ENCODE results near the gene ASF1A.

ASF1A gene

DNA sequence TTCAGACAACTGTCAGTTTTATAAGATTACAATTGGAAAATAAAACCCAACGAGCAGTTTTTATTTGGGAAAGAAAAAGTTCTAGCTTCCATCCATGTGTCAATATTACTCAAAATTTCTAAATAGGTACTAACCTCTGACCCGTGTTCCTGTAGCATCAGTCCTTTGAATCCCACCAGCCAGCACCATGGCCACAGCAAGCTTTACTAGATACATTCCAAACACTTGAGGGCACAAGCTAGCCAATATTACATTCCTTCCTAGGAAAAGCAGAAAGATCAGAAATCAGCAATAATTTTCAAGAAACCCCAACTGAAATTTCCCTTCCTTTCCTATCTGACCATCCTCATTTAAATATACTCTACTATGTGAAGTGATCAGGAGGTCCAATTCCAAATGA lies 19.2 kb downstream of the ASF1A start:
- no CpG with 5 or more reads among the region's 2 CpGs for WGBS (ENCODE audit: insufficient coverage, insufficient read length)
- Histone ChIP-seq H3K4me1 (ENCODE audit: control insufficient read depth, insufficient read depth, low read length) (no peaks in the 10 kb centered on the region), H3K27ac (ENCODE audit: low read length) (no peak overlapping the region), H3K4me3 (ENCODE audit: low read length) (no peak overlapping the region), H3K36me3 (ENCODE audit: control insufficient read depth, insufficient read depth, low read length) (peaks cover 3% of the 10 kb centered on the region; the same call in 1 of the 2 replicates), H3K9me3 (ENCODE audit: control insufficient read depth, insufficient read depth, low read length) (no peaks in the 10 kb centered on the region), H3K27me3 (ENCODE audit: control insufficient read depth, insufficient read depth, low read length) (no peaks in the 10 kb centered on the region)
- no peak for DNase-seq (ENCODE audit: low read depth, low spot score)

DNA sequence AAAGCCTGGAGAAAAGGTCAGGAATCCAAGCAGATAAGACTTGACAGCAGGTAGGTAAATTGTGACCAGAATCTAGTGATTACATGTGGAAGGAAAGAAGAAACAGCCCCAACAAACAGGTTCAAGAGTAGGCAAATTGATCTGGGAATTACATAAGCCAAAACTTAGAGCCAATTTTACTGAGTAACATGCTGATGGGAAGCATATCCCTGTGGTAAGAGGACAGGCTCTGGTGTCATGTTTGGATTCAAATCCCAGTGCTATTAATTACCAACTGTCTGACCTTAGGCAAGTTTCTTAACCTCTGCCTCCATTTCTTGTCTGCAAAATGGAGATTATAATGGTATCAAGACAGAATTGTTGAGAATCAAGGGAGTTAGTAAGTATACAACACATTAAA lies 20.6 kb downstream of the ASF1A start:
- H3K27me3 ChIP-seq (ENCODE audit: control insufficient read depth, insufficient read depth, low read length) = no peaks in the 10 kb centered on the region
- no peaks in the 10 kb centered on the region for H3K9me3 ChIP-seq (ENCODE audit: control insufficient read depth, insufficient read depth, low read length)
- no peak for DNase-seq (ENCODE audit: low read depth, low spot score)
- H3K4me1 ChIP-seq (ENCODE audit: control insufficient read depth, insufficient read depth, low read length) = no peaks in the 10 kb centered on the region
- no peak overlapping the region for H3K4me3 ChIP-seq (ENCODE audit: low read length)
- H3K36me3 ChIP-seq (ENCODE audit: control insufficient read depth, insufficient read depth, low read length) = peaks cover 3% of the 10 kb centered on the region; the same call in 1 of the 2 replicates
- no peak overlapping the region for H3K27ac ChIP-seq (ENCODE audit: low read length)

DNA sequence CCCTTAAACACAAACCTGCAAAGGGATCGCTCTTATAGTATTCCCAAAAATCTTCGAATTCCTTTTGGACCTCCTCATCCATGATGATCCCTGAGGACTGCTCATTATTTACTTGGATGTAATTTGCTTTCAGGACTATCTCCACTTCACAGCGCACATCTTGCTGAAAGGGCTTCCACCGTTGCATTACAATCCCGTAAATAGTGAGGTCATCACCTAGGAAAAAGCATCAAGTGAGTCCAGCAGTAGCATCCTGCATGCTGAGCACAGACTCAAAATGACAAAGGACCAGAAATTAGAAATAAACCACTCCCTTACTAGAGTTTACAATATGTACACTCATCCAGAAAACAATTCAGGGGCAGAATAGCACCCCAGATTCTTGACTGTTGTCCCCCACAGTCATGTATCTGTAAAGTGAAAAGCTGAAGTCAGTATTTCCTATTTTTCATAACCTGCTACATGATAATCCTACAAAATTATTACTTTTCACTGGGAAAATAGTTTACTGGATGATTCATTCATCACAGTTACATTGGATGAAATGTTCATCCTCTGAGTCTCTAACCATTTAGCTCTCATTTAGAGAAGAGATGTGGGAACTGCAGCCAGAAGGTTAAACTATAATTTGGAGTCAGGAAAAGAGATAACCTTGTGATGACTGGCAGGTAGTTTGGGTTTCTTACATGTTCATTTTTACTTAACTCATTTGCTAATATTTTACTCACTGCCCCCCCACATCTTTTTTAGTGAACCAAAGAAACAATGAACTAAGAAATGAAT lies 23.8 kb downstream of the ASF1A start:
- no peak overlapping the region for H3K4me3 ChIP-seq (ENCODE audit: low read length)
- H3K9me3 ChIP-seq (ENCODE audit: control insufficient read depth, insufficient read depth, low read length) = no peaks in the 10 kb centered on the region
- no CpG with 5 or more reads among the region's 5 CpGs for WGBS (ENCODE audit: insufficient coverage, insufficient read length)
- H3K36me3 ChIP-seq (ENCODE audit: control insufficient read depth, insufficient read depth, low read length) = peaks cover 3% of the 10 kb centered on the region; the same call in 1 of the 2 replicates
- DNase-seq (ENCODE audit: low read depth, low spot score) = no peak
- no peaks in the 10 kb centered on the region for H3K4me1 ChIP-seq (ENCODE audit: control insufficient read depth, insufficient read depth, low read length)
- no peak overlapping the region for H3K27ac ChIP-seq (ENCODE audit: low read length)
- no peaks in the 10 kb centered on the region for H3K27me3 ChIP-seq (ENCODE audit: control insufficient read depth, insufficient read depth, low read length)

DNA sequence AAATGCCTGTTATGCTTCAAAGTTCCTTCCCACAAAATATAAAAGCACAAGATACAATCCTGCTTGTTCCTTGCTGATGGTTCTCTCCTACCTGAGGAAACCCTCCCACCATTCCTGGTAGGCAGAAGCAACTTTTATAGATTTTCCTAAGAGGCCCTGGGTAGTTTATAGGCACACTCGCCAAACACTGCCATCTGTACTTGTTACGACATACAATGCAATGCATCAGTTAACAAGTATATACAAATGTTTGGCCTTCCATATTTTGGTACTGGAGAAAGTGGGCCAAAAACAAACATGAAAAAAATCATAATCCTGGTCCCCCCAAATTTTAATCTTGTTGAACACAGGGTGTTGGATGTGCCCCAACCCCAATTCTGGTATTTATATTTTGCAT lies 24.4 kb downstream of the ASF1A start:
- Histone ChIP-seq H3K36me3 (ENCODE audit: control insufficient read depth, insufficient read depth, low read length) (peaks cover 3% of the 10 kb centered on the region; the same call in 1 of the 2 replicates), H3K9me3 (ENCODE audit: control insufficient read depth, insufficient read depth, low read length) (no peaks in the 10 kb centered on the region), H3K27ac (ENCODE audit: low read length) (no peak overlapping the region), H3K4me3 (ENCODE audit: low read length) (no peak overlapping the region), H3K27me3 (ENCODE audit: control insufficient read depth, insufficient read depth, low read length) (no peaks in the 10 kb centered on the region), H3K4me1 (ENCODE audit: control insufficient read depth, insufficient read depth, low read length) (no peaks in the 10 kb centered on the region)
- no peak for DNase-seq (ENCODE audit: low read depth, low spot score)
- no CpG with 5 or more reads among the region's 2 CpGs for WGBS (ENCODE audit: insufficient coverage, insufficient read length)

DNA sequence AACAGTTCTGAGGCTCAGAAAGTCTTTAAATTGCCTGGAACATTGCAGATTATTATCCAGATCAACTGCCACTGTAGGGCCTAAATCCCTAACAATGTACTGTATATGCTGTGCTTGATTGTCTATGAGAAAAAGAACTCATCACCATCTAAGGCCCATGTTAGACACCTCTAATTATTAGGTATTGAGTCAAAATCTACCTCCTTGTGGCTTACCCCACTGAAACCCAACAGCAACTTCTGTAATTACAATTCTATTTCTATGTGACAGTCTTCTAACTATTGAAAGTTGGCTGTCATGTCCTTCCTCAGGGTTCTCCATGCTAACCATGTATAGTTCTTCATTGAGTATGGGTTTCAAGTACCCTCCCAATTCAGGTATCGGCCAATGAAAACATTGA lies 27.1 kb downstream of the ASF1A start:
- Histone ChIP-seq H3K9me3 (ENCODE audit: control insufficient read depth, insufficient read depth, low read length) (no peaks in the 10 kb centered on the region), H3K27ac (ENCODE audit: low read length) (no peak overlapping the region), H3K4me3 (ENCODE audit: low read length) (no peak overlapping the region), H3K4me1 (ENCODE audit: control insufficient read depth, insufficient read depth, low read length) (no peaks in the 10 kb centered on the region), H3K36me3 (ENCODE audit: control insufficient read depth, insufficient read depth, low read length) (peaks cover 5% of the 10 kb centered on the region; the same call in 1 of the 2 replicates), H3K27me3 (ENCODE audit: control insufficient read depth, insufficient read depth, low read length) (no peaks in the 10 kb centered on the region)
- DNase-seq (ENCODE audit: low read depth, low spot score) = no peak
- WGBS (ENCODE audit: insufficient coverage, insufficient read length) = no CpG with 5 or more reads among the region's 1 CpG

GRCh38 chr6:118923035-118923434 lies 29.1 kb downstream of the ASF1A start:
- no peaks in the 10 kb centered on the region for H3K4me1 ChIP-seq (ENCODE audit: control insufficient read depth, insufficient read depth, low read length)
- H3K27me3 ChIP-seq (ENCODE audit: control insufficient read depth, insufficient read depth, low read length) = no peaks in the 10 kb centered on the region
- no CpG with 5 or more reads among the region's 3 CpGs for WGBS (ENCODE audit: insufficient coverage, insufficient read length)
- no peak overlapping the region for H3K4me3 ChIP-seq (ENCODE audit: low read length)
- H3K36me3 ChIP-seq (ENCODE audit: control insufficient read depth, insufficient read depth, low read length) = peaks cover 5% of the 10 kb centered on the region; the same call in 1 of the 2 replicates
- H3K9me3 ChIP-seq (ENCODE audit: control insufficient read depth, insufficient read depth, low read length) = no peaks in the 10 kb centered on the region
- H3K27ac ChIP-seq (ENCODE audit: low read length) = no peak overlapping the region
- no peak for DNase-seq (ENCODE audit: low read depth, low spot score)

GRCh38 chr6:118930680-118931079 lies 36.7 kb downstream of the ASF1A start:
- Histone ChIP-seq H3K27me3 (ENCODE audit: control insufficient read depth, insufficient read depth, low read length) (no peaks in the 10 kb centered on the region), H3K27ac (ENCODE audit: low read length) (no peak overlapping the region), H3K4me3 (ENCODE audit: low read length) (no peak overlapping the region), H3K4me1 (ENCODE audit: control insufficient read depth, insufficient read depth, low read length) (no peaks in the 10 kb centered on the region), H3K9me3 (ENCODE audit: control insufficient read depth, insufficient read depth, low read length) (no peaks in the 10 kb centered on the region), H3K36me3 (ENCODE audit: control insufficient read depth, insufficient read depth, low read length) (peaks cover 2% of the 10 kb centered on the region; the same call in 1 of the 2 replicates)
- DNase-seq (ENCODE audit: low read depth, low spot score) = no peak
- WGBS (ENCODE audit: insufficient coverage, insufficient read length) = no CpG with 5 or more reads among the region's 3 CpGs

DNA sequence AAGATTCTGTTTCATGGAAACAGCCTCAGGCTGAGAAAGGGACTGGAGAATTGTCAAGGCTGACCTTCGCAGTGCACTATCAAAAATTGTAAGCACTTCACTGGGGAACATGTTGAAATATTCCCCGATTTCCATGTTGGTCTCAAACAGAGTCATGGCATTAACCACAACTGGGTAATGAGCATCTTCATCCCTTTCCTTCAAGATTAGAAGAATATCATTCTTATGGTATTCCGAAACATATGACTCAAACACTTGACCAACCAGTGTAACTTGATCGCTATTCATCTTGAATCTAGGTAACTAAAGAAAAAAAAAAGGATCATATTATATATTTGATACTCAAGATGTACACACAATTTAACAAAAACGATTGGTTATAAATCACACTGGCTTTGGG lies 37.5 kb downstream of the ASF1A start:
- DNase-seq (ENCODE audit: low read depth, low spot score) = no peak
- WGBS (ENCODE audit: insufficient coverage, insufficient read length) = no CpG with 5 or more reads among the region's 5 CpGs
- H3K27me3 ChIP-seq (ENCODE audit: control insufficient read depth, insufficient read depth, low read length) = no peaks in the 10 kb centered on the region
- peaks cover 2% of the 10 kb centered on the region; the same call in 1 of the 2 replicates for H3K36me3 ChIP-seq (ENCODE audit: control insufficient read depth, insufficient read depth, low read length)
- no peak overlapping the region for H3K27ac ChIP-seq (ENCODE audit: low read length)
- H3K9me3 ChIP-seq (ENCODE audit: control insufficient read depth, insufficient read depth, low read length) = no peaks in the 10 kb centered on the region
- H3K4me1 ChIP-seq (ENCODE audit: control insufficient read depth, insufficient read depth, low read length) = no peaks in the 10 kb centered on the region
- no peak overlapping the region for H3K4me3 ChIP-seq (ENCODE audit: low read length)

DNA sequence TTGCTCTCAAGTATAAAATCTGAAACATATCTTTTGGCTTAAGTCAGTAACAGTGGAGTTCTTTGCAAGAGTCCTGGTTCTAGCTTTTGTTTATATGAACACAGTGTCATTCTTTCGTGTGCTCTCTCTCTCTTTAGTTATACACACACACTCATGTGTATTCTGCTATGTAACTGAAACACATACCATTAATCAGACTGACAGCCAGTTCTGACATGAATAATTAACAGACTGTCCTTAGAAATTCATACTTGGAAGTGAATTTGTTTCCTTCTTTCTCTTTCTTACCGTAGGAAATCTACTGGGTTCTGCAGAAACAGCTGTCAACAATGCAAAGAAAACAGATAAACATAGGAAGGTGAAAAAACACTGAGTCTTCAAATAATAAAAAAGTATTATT lies 38.5 kb downstream of the ASF1A start:
- no peak overlapping the region for H3K27ac ChIP-seq (ENCODE audit: low read length)
- H3K36me3 ChIP-seq (ENCODE audit: control insufficient read depth, insufficient read depth, low read length) = peaks cover 2% of the 10 kb centered on the region; the same call in 1 of the 2 replicates
- no peaks in the 10 kb centered on the region for H3K27me3 ChIP-seq (ENCODE audit: control insufficient read depth, insufficient read depth, low read length)
- H3K9me3 ChIP-seq (ENCODE audit: control insufficient read depth, insufficient read depth, low read length) = no peaks in the 10 kb centered on the region
- no peak overlapping the region for H3K4me3 ChIP-seq (ENCODE audit: low read length)
- DNase-seq (ENCODE audit: low read depth, low spot score) = no peak
- H3K4me1 ChIP-seq (ENCODE audit: control insufficient read depth, insufficient read depth, low read length) = no peaks in the 10 kb centered on the region
- WGBS (ENCODE audit: insufficient coverage, insufficient read length) = no CpG with 5 or more reads among the region's 2 CpGs

GRCh38 chr6:118933855-118934460 lies 40.0 kb downstream of the ASF1A start:
- peak overlapping the region; percentile 12; the same call in 1 of the 2 replicates for H3K4me3 ChIP-seq (ENCODE audit: low read length)
- no peak for DNase-seq (ENCODE audit: low read depth, low spot score)
- no peaks in the 10 kb centered on the region for H3K9me3 ChIP-seq (ENCODE audit: control insufficient read depth, insufficient read depth, low read length)
- H3K36me3 ChIP-seq (ENCODE audit: control insufficient read depth, insufficient read depth, low read length) = peaks cover 2% of the 10 kb centered on the region; the same call in 1 of the 2 replicates
- H3K27ac ChIP-seq (ENCODE audit: low read length) = no peak overlapping the region
- no CpG with 5 or more reads among the region's 8 CpGs for WGBS (ENCODE audit: insufficient coverage, insufficient read length)
- H3K27me3 ChIP-seq (ENCODE audit: control insufficient read depth, insufficient read depth, low read length) = no peaks in the 10 kb centered on the region
- no peaks in the 10 kb centered on the region for H3K4me1 ChIP-seq (ENCODE audit: control insufficient read depth, insufficient read depth, low read length)

All from iPS DF 6.9 (cell line).